ACC112 (cell line): ENCODE data around the gene RPS17.
"Not testable (repeated sequence)": the region's sequence is repeated elsewhere in the genome, so short reads cannot be mapped to it uniquely, and the experiment has no call there.

Source experiments
- H2AFZ ChIP-seq: fragments of 200-600 bp; sonication (generic); one replicate; pipeline ENCODE4 v1.6.0; 2017; ENCODE audit warnings: antibody characterized with exemption, low read length; ENCODE audit not compliant: unreplicated experiment
- H3K27ac ChIP-seq: fragments of 200-600 bp; sonication (generic); 2 replicates; pipeline ENCODE4 v1.5.1; 2014; ENCODE audit warnings: low read depth, mild to moderate bottlenecking, antibody characterized with exemption, low read length, moderate library complexity
- H3K27me3 ChIP-seq: fragments of 200-600 bp; sonication (generic); 2 replicates; pipeline ENCODE4 v1.6.1; 2014; ENCODE audit warnings: mild to moderate bottlenecking, antibody characterized with exemption, low read length, moderate library complexity, mixed read lengths; ENCODE audit not compliant: insufficient read depth
- H3K36me3 ChIP-seq: fragments of 200-600 bp; sonication (generic); 2 replicates; pipeline ENCODE4 v1.6.1; 2016; ENCODE audit warnings: mild to moderate bottlenecking, antibody characterized with exemption, low read length, moderate library complexity, mixed read lengths; ENCODE audit not compliant: insufficient read depth
- H3K4me1 ChIP-seq: fragments of 200-600 bp; sonication (generic); one replicate; pipeline ENCODE4 v1.6.1; 2016; ENCODE audit warnings: low read length, mixed read lengths; ENCODE audit not compliant: insufficient read depth, unreplicated experiment, control insufficient read depth
- H3K4me3 ChIP-seq: fragments of 200-600 bp; sonication (generic); 2 replicates; pipeline ENCODE4 v1.5.1; 2014; ENCODE audit warnings: mild to moderate bottlenecking, low read depth, low read length
- H3K79me2 ChIP-seq: fragments of 200-600 bp; sonication (generic); one replicate; pipeline ENCODE4 v1.6.0; 2016; ENCODE audit warnings: low read length; ENCODE audit not compliant: control insufficient read depth, unreplicated experiment, insufficient read depth

RPS17 gene

DNA sequence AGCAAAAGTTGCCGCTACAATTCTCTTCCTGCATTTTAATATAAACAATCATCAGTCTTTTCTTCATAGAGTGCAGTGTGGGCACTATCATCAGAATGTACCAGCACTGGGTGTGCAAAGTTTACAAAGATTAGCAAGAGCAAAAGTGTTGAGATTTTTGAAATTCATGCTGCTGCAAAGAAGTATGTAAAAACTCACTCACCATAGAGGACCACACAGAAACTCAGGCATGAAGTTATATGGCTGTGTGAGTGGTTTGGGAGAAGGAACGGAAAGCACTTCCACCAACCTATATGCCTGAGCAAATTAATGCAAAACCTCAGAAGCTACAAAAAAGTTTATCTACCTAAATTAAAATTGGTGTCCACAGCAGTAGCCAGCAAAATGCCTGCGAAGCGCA, 32.6 kb downstream of the RPS17 start:
- H3K79me2 ChIP-seq, H3K27me3 ChIP-seq, H3K36me3 ChIP-seq, H3K4me3 ChIP-seq, H2AFZ ChIP-seq, H3K4me1 ChIP-seq, H3K27ac ChIP-seq: not testable (repeated sequence)

DNA sequence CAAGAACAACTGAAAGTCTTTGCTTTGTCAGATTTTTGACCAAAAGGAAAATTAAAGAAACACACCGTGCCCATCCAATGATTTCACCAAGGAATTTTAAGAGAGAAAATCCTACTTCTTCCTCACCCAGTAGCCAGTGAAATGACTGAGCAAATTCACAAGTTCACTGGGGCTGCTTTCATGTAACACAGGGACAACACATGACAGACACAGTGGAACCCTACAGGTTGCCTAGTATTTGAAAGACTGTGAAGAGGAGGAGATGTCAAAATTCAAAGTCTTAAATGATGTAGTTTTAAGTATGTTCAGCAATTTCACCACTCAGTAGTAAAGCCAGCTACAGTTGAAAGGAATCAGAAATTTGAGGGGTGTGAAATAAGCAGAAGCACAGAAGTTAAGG, 33.2 kb downstream of the RPS17 start:
- not testable (repeated sequence) for H3K36me3 ChIP-seq, H3K27me3 ChIP-seq, H3K4me1 ChIP-seq, H3K4me3 ChIP-seq, H2AFZ ChIP-seq, H3K27ac ChIP-seq, H3K79me2 ChIP-seq

DNA sequence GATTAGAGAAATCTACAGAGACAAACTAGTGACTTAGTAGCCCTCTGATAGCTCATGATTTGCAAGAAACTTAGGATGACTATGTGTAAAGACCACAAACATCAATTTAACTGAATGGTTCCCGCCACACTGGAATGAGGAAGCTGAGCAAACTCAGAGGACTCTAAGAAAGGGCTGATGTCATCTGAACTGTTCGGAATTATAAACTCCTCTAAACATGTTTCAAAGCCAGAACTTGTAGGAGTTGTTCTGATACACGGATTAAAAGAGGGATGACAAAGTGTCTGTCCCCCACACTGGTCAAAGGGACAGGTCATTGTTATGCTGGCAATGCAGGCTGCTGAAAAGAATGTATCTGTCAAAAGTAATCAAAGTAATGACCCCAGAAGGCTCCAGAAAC, 34.4 kb downstream of the RPS17 start:
- not testable (repeated sequence) for H3K27me3 ChIP-seq, H3K79me2 ChIP-seq, H2AFZ ChIP-seq, H3K27ac ChIP-seq, H3K4me1 ChIP-seq, H3K4me3 ChIP-seq, H3K36me3 ChIP-seq

DNA sequence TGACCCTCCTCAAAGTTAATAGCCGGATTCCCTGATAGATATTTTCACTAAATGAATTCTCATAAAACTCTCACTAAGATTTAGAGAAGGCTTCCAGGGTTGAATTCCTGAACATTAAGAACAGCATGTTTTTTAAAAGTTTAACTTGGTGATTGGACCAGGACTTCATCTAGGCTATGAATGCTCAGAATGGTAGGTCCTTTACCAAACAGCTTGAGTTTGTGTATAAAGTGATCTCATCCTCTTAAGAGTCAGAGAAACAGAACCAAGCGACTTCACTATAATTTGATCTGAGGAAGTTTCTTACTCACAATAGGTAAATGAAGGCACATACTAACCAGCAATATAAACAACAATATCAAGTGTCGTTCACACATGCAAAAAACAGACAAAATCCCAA, 36.2 kb downstream of the RPS17 start:
- not testable (repeated sequence) for H3K27ac ChIP-seq, H3K36me3 ChIP-seq, H3K4me3 ChIP-seq, H3K27me3 ChIP-seq, H3K4me1 ChIP-seq, H2AFZ ChIP-seq, H3K79me2 ChIP-seq

DNA sequence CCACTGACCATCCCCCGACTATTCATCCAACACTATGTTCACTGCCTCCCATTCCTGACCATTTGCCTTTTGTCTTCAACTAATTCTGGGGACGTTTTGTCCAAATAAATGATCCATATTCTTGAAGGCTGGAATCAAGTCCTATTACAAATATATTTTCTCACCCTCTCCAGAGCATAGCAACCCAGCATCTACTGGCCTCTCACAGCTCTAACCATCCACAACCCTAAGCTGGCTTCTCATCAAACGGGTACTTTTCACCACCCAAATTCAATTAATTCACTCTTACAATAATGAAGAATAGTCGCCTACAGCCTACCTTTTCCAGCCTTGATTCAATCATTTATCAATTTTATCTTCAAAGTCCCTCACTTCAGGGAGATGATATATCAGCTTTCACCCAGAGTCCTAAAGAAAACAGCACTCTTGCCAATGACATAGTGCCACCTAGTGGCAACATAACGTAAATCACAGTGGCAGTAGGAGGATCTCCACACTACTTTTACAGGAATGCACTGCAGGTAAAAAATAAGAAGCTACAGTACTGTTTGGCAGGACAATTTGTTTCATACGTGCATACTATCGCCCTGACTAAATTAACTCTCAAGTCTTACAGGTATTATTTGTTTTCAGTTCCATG, 37.4 kb downstream of the RPS17 start:
- not testable (repeated sequence) for H3K27me3 ChIP-seq, H3K4me3 ChIP-seq, H3K4me1 ChIP-seq, H3K36me3 ChIP-seq, H3K79me2 ChIP-seq, H3K27ac ChIP-seq, H2AFZ ChIP-seq

DNA sequence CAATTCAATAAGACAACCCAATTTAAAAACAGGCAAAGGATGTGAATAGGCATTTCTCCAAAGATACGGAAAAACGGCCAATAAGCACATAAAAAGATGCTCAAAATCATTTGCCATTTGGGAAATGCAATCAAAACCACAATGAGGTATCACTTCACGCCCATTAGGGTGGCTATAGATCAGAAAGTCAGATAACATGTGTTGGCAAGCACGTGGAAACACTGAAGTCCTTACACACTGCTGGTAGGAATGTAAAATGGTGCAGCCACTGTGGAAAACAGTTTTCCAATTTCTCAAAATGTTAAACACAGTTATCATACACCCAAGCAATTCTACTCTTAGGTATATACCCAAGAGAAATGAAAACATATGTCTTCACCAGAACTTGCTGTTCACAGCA, 39.5 kb downstream of the RPS17 start:
- H3K27ac ChIP-seq, H3K79me2 ChIP-seq, H3K27me3 ChIP-seq, H3K36me3 ChIP-seq, H2AFZ ChIP-seq, H3K4me3 ChIP-seq, H3K4me1 ChIP-seq: not testable (repeated sequence)

DNA sequence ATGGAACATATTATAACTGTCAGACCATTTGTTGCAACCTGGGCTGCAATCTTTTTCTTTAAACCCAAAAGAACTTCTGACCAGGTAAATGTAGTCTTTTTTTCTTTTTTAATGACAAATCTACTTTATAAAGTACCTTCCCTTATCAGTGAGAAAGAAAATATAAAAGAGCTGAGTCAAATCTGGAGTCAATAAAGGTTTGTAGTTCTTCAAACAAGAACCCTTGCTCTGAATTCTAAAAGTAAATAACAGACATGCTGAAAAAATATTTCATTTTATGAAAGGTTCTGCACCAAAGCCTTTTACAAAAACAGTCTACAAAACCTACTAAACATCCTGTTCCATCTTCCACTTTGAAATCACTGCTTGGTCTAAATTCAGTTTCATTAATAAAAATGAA, 42.3 kb downstream of the RPS17 start:
- not testable (repeated sequence) for H2AFZ ChIP-seq, H3K36me3 ChIP-seq, H3K79me2 ChIP-seq, H3K4me1 ChIP-seq, H3K4me3 ChIP-seq, H3K27me3 ChIP-seq, H3K27ac ChIP-seq

DNA sequence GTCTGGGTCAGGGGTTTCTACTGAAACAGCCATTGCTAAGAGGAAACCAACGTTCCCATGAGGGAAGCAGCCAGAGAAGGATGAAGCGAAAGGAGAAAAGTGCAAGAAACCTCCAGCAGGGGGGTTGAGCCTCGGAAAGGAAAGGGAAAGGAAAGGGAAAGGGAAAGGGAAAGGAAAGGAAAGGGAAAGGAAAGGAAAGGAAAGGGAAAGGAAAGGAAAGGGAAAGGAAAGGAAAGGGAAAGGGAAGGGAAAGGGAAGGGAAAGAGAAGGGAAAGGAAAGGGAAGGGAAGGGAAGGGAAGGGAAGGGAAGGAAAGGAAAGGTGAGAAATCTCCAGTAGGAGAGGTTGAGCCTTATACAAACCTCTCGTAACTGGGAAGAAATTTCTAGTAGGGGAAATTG, 52.0 kb downstream of the RPS17 start:
- not testable (repeated sequence) for H2AFZ ChIP-seq, H3K4me1 ChIP-seq, H3K4me3 ChIP-seq, H3K36me3 ChIP-seq, H3K27ac ChIP-seq, H3K27me3 ChIP-seq, H3K79me2 ChIP-seq

DNA sequence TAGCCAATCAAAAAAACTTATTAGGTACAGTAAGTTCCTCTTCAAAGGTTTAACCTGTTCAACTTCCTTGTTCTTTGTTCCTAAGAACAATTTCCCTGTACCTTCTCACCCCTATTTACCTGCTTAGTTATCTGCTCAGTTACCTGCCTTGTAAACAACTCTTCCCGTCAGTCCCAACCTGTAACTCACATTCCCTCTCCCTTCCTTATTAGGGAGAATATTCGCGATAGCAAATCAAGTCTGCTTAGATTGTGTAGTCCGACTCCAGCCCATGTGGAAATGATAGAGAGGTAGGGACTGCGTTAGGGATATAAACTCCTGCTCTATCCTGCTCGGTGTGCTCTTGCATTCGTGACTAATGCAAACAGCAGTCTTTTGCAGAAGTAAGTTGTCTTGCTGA, 53.2 kb downstream of the RPS17 start:
- H3K27ac ChIP-seq, H2AFZ ChIP-seq, H3K79me2 ChIP-seq, H3K4me1 ChIP-seq, H3K4me3 ChIP-seq, H3K27me3 ChIP-seq, H3K36me3 ChIP-seq: not testable (repeated sequence)
